ENCODE data around the gene ACR.

DNA sequence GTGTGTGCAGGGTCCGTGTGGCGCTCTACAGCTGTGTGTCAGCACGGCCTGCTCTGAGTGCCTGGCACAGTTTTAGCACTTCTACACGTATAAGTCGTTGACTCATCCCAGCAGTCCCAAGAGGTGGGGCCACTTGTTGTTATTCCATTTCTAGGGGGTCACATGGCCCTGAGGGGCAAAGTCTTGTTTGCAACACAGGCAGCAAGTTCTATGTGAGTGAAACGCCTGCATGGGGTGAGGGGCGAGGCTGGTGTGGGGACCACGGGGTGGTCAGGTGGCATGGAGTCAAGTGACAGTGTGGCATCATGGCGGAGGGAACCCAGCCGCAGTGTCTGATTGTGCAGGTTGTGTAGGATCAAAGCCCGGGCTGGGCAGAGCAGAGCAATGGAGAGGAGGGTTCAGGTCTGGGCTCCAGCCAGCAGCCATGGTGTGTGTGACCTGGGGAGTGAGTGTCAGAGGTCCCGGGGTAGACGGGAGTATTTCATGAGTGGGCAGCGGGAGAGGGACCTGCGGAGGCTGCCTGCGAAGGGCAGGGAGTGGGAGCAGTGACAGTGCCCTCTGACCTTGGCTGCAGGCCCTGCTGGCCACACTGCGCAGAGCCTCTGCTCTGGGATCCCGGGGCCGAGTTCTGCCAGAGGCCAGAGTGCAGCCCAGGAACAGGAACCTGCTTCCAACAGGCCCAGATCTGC lies 37.5 kb upstream of the ACR start:
- TF ChIP-seq, protein P1, sequence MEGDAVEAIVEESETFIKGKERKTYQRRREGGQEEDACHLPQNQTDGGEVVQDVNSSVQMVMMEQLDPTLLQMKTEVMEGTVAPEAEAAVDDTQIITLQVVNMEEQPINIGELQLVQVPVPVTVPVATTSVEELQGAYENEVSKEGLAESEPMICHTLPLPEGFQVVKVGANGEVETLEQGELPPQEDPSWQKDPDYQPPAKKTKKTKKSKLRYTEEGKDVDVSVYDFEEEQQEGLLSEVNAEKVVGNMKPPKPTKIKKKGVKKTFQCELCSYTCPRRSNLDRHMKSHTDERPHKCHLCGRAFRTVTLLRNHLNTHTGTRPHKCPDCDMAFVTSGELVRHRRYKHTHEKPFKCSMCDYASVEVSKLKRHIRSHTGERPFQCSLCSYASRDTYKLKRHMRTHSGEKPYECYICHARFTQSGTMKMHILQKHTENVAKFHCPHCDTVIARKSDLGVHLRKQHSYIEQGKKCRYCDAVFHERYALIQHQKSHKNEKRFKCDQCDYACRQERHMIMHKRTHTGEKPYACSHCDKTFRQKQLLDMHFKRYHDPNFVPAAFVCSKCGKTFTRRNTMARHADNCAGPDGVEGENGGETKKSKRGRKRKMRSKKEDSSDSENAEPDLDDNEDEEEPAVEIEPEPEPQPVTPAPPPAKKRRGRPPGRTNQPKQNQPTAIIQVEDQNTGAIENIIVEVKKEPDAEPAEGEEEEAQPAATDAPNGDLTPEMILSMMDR (IDR thresholded peaks at IDR 0.05): no peak
- TF ChIP-seq POLR2A (IDR thresholded peaks at IDR 0.05): no peak

Data from testis (tissue), 2 donors.